SU-DHL-6 (cell line): ENCODE measurements around the gene SLC11A1.

Experiments used
- H2AFZ ChIP-seq: fragments of 200-600 bp; sonication (generic); 2 replicates; pipeline ENCODE4 v1.6.1; 2014; ENCODE audit warnings: low read depth, mild to moderate bottlenecking, moderate library complexity, mixed read lengths, antibody characterized with exemption, low read length; ENCODE audit not compliant: severe bottlenecking
- H3F3A ChIP-seq: fragments of 200-600 bp; shearing (Covaris generic); 2 replicates; pipeline ENCODE4 v1.6.0; 2016; ENCODE audit warnings: antibody characterized with exemption, mild to moderate bottlenecking; ENCODE audit not compliant: insufficient read depth
- H3K27ac ChIP-seq: fragments of 200-600 bp; sonication (generic); 2 replicates; pipeline ENCODE4 v1.5.1; 2016; ENCODE audit warnings: low read depth, mild to moderate bottlenecking, low read length, moderate library complexity, mixed read lengths
- H3K27me3 ChIP-seq: fragments of 200-600 bp; sonication (generic), shearing (Covaris generic); 2 replicates; pipeline ENCODE4 v1.6.0; 2014; ENCODE audit warnings: mild to moderate bottlenecking, low read length
- H3K36me3 ChIP-seq: fragments of 200-600 bp; sonication (generic); 2 replicates; pipeline ENCODE4 v1.6.1; 2014; ENCODE audit warnings: mild to moderate bottlenecking, low read length, mixed read lengths
- H3K4me2 ChIP-seq: fragments of 300-600, 200-600 bp; shearing (Covaris generic), sonication (generic); 2 replicates; pipeline ENCODE4 v1.6.0; 2014; ENCODE audit warnings: low read length, low read depth, mild to moderate bottlenecking; ENCODE audit not compliant: poor library complexity, severe bottlenecking
- H3K4me3 ChIP-seq: fragments of 200-600 bp; sonication (generic); 2 replicates; pipeline ENCODE4 v1.5.1; 2014; ENCODE audit warnings: antibody characterized with exemption, low read length, mild to moderate bottlenecking, mixed read lengths; ENCODE audit not compliant: insufficient read depth, poor library complexity, severe bottlenecking
- H3K79me2 ChIP-seq: fragments of 200-600 bp; sonication (generic); 2 replicates; pipeline ENCODE4 v1.6.1; 2014; ENCODE audit warnings: mild to moderate bottlenecking, low read length, moderate library complexity; ENCODE audit not compliant: insufficient read depth
- H3K9ac ChIP-seq: fragments of 200-600 bp; sonication (generic); 2 replicates; pipeline ENCODE4 v1.7.0; 2014; ENCODE audit warnings: mild to moderate bottlenecking, low read length
- H3K9me2 ChIP-seq: fragments of 200-600 bp; sonication (generic); replicated peaks from 2 replicates; pipeline ENCODE4 v1.6.1; 2014; ENCODE audit warnings: low read length; ENCODE audit not compliant: insufficient read depth
- H3K9me3 ChIP-seq: fragments of 200-600 bp; sonication (generic); 2 replicates; pipeline ENCODE4 v1.6.1; 2014; ENCODE audit warnings: low read length, mixed read lengths; ENCODE audit not compliant: insufficient read depth
- H4K20me1 ChIP-seq: fragments of 200-600 bp; sonication (generic); 2 replicates; pipeline ENCODE4 v1.6.1; 2014; ENCODE audit warnings: low read depth, mild to moderate bottlenecking, antibody characterized with exemption, low read length, moderate library complexity, mixed read lengths
- CTCF ChIP-seq: fragments of 200-600 bp; sonication (generic); IDR thresholded peaks from one replicate; pipeline ENCODE4 v1.5.1; 2017; ENCODE audit warnings: antibody characterized with exemption, mild to moderate bottlenecking, low read length, moderate library complexity; ENCODE audit not compliant: insufficient read depth, poor library complexity, severe bottlenecking
- EZH2phosphoT487 ChIP-seq: fragments of 200-600 bp; sonication (generic), shearing (Covaris generic); conservative IDR thresholded peaks from 2 replicates; pipeline ENCODE4 v1.6.1; 2018; ENCODE audit warnings: mild to moderate bottlenecking, antibody characterized with exemption, low read length, moderate library complexity, mixed read lengths

The SLC11A1 gene

GRCh38 chr2:218334531-218334930, 47.5 kb upstream of the SLC11A1 start:
- Histone ChIP-seq H4K20me1 (no peaks in the 10 kb centered on the region), H3F3A (no peaks in the 10 kb centered on the region), H3K27me3 (no peaks in the 10 kb centered on the region), H3K9me3 (no peaks in the 10 kb centered on the region), H3K79me2 (no peaks in the 10 kb centered on the region), H3K4me2 (no peak overlapping the region), H3K9ac (no peak overlapping the region), H3K4me3 (no peak overlapping the region), H3K27ac (no peak overlapping the region), H3K9me2 (no peaks in the 10 kb centered on the region), H2AFZ (no peak overlapping the region), H3K36me3 (no peaks in the 10 kb centered on the region)
- TF ChIP-seq EZH2phosphoT487: no peak

- H3K27ac ChIP-seq: no peak overlapping the region
- H3K27me3 ChIP-seq: no peaks in the 10 kb centered on the region
- no peaks in the 10 kb centered on the region for H3F3A ChIP-seq
- no peak overlapping the region for H3K4me3 ChIP-seq
- H3K4me2 ChIP-seq: no peak overlapping the region
- no peak overlapping the region for H3K9ac ChIP-seq
- no peak overlapping the region for H2AFZ ChIP-seq
- no peaks in the 10 kb centered on the region for H3K36me3 ChIP-seq
- no peaks in the 10 kb centered on the region for H4K20me1 ChIP-seq
- no peaks in the 10 kb centered on the region for H3K9me3 ChIP-seq
- no peak for TF ChIP-seq EZH2phosphoT487
- no peak for TF ChIP-seq CTCF
- no peaks in the 10 kb centered on the region for H3K9me2 ChIP-seq
- no peaks in the 10 kb centered on the region for H3K79me2 ChIP-seq
These were observed 41.4 kb upstream of the SLC11A1 start for GRCh38 chr2:218340656-218341055.

GRCh38 chr2:218341381-218341780, 40.7 kb upstream of the SLC11A1 start:
- Histone ChIP-seq H3K27me3 (no peaks in the 10 kb centered on the region), H3K36me3 (no peaks in the 10 kb centered on the region), H3K9me2 (no peaks in the 10 kb centered on the region), H2AFZ (no peak overlapping the region), H3K27ac (no peak overlapping the region), H3K9ac (no peak overlapping the region), H3K4me2 (no peak overlapping the region), H3F3A (no peaks in the 10 kb centered on the region), H3K4me3 (no peak overlapping the region), H3K9me3 (no peaks in the 10 kb centered on the region), H4K20me1 (no peaks in the 10 kb centered on the region), H3K79me2 (no peaks in the 10 kb centered on the region)
- TF ChIP-seq EZH2phosphoT487 (no peak), CTCF (no peak)

- H3K79me2 ChIP-seq: no peaks in the 10 kb centered on the region
- no peaks in the 10 kb centered on the region for H3F3A ChIP-seq
- H3K4me3 ChIP-seq: no peak overlapping the region
- no peaks in the 10 kb centered on the region for H3K36me3 ChIP-seq
- no peaks in the 10 kb centered on the region for H3K9me3 ChIP-seq
- no peaks in the 10 kb centered on the region for H3K9me2 ChIP-seq
- no peak overlapping the region for H2AFZ ChIP-seq
- no peaks in the 10 kb centered on the region for H3K27me3 ChIP-seq
- no peaks in the 10 kb centered on the region for H4K20me1 ChIP-seq
- TF ChIP-seq CTCF (no peak), EZH2phosphoT487 (no peak)
- H3K27ac ChIP-seq: no peak overlapping the region
- H3K9ac ChIP-seq: no peak overlapping the region
- H3K4me2 ChIP-seq: no peak overlapping the region
These were observed 39.2 kb upstream of the SLC11A1 start for GRCh38 chr2:218342837-218343236.
